Measurements from ENCODE around the gene CHST9.

CHST9 gene

DNA sequence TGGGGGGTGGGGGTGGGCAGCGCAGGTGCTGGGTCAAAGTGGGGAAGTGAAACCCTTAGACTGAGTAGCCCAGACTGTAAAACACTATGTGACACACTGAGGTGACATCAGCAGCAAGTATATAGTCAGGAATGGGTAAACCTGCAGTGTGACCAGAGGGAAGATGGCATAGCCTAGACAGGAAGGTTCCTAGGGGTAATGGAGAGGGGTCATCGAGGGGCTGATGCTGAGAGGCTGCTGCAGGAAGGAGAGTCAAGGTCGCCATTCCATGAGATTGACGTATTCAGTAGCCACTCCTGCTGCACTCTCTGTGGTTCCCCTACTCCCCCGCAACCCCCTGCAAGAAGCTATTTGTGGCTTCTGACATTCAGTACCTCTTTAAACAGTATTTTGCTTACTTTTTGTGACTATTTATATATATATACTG is 111.7 kb downstream of the CHST9 start:
- H3K27ac ChIP-seq = no peak overlapping the region
- H3K79me2 ChIP-seq (ENCODE audit: insufficient read depth, low read depth) = no peaks in the 10 kb centered on the region
- no peaks in the 10 kb centered on the region for H3K27me3 ChIP-seq (ENCODE audit: insufficient read depth, low read depth)
- H3K4me1 ChIP-seq (ENCODE audit: low read depth, poor library complexity, severe bottlenecking) = no peaks in the 10 kb centered on the region
- no peaks in the 10 kb centered on the region for H4K20me1 ChIP-seq (ENCODE audit: insufficient read depth)
- H2AFZ ChIP-seq (ENCODE audit: low read depth) = no peak overlapping the region
- no peaks in the 10 kb centered on the region for H3K36me3 ChIP-seq (ENCODE audit: insufficient read depth)
- H3K4me3 ChIP-seq (IDR thresholded peaks at IDR 0.05; ENCODE audit: insufficient read depth, low read depth, low read length) = no peak overlapping the region
- H3K4me2 ChIP-seq = no peak overlapping the region
- H3K9ac ChIP-seq = no peak overlapping the region
- TF ChIP-seq, protein P1, sequence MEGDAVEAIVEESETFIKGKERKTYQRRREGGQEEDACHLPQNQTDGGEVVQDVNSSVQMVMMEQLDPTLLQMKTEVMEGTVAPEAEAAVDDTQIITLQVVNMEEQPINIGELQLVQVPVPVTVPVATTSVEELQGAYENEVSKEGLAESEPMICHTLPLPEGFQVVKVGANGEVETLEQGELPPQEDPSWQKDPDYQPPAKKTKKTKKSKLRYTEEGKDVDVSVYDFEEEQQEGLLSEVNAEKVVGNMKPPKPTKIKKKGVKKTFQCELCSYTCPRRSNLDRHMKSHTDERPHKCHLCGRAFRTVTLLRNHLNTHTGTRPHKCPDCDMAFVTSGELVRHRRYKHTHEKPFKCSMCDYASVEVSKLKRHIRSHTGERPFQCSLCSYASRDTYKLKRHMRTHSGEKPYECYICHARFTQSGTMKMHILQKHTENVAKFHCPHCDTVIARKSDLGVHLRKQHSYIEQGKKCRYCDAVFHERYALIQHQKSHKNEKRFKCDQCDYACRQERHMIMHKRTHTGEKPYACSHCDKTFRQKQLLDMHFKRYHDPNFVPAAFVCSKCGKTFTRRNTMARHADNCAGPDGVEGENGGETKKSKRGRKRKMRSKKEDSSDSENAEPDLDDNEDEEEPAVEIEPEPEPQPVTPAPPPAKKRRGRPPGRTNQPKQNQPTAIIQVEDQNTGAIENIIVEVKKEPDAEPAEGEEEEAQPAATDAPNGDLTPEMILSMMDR (conservative IDR thresholded peaks at IDR 0.05; ENCODE audit: low read depth, low read length) = no peak

DNA sequence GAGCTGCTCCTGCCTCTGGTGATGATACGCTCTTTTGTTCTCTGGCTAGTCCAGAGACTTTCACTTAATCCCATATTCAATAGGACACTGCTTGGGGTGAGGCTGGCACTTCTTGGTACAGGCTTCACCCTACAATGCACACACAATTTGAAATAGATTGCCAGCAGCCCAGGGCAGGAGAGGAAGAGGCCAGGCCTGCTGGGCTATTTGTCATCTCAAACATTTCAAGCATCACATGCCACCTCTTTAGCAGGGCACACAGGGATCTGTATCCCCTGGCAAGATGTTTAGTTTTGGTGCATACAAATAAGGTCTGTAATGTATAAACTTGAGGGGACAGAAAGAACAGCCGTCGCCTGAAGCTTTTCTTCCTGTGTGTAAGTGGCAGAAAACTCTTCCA is 120.4 kb downstream of the CHST9 start:
- Histone ChIP-seq H3K27ac (no peak overlapping the region), H3K9ac (no peak overlapping the region), H2AFZ (ENCODE audit: low read depth) (no peak overlapping the region), H3K79me2 (ENCODE audit: insufficient read depth, low read depth) (no peaks in the 10 kb centered on the region), H3K36me3 (ENCODE audit: insufficient read depth) (no peaks in the 10 kb centered on the region), H3K4me3 (IDR thresholded peaks at IDR 0.05; ENCODE audit: insufficient read depth, low read depth, low read length) (no peak overlapping the region), H3K4me2 (no peak overlapping the region), H3K4me1 (ENCODE audit: low read depth, poor library complexity, severe bottlenecking) (no peaks in the 10 kb centered on the region), H3K27me3 (ENCODE audit: insufficient read depth, low read depth) (no peaks in the 10 kb centered on the region), H4K20me1 (ENCODE audit: insufficient read depth) (no peaks in the 10 kb centered on the region)
- TF ChIP-seq, protein P1 (conservative IDR thresholded peaks at IDR 0.05; ENCODE audit: low read depth, low read length) = no peak

DNA sequence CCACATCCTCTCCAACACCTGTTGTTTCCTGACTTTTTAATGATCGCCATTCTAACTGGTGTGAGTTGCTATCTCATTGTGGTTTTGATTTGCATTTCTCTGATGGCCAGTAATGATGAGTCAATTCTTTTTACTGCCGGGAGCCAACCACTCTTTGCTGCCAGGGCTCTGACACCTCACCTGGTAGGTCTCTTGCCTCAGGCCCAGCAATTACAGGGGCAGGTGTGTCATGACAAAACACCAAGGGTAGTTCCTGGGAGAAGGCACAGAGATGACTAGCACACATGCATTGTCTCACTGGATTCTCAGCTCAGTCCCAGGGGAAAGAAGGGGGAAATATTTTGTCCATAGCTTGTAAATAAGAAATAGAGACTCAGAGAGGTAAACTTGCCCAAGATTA is 122.3 kb downstream of the CHST9 start:
- Histone ChIP-seq H3K4me3 (IDR thresholded peaks at IDR 0.05; ENCODE audit: insufficient read depth, low read depth, low read length) (no peak overlapping the region), H3K27me3 (ENCODE audit: insufficient read depth, low read depth) (no peaks in the 10 kb centered on the region)
- TF ChIP-seq, protein P1 (conservative IDR thresholded peaks at IDR 0.05; ENCODE audit: low read depth, low read length) = no peak

DNA sequence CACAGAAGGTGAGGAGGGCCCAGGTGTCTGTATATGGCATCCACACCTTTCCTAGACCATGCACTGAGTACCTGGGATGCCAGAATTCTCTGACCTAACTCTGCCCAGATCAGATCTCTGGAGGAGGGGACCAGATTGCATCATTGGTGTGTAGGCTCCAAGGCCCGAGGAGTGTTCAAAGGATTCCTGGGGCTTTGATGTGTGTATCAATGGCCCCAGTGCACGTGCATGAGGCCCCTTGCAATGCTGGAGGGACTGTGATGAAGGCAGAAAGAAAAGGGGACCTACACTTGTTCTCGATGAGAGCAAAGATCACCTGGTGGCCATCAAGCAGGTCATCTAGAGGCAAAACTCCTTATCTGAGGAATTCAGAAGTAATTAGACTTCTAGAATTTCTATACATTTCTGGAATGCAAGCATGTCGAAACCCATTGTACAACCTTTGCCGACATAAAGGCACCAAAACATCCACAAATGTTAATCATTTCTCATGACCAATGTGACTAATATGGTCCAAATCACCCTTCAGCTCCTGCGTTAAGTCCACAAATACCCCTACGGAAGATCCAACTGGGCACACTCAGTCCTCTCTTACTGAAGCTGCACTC is 123.5 kb downstream of the CHST9 start:
- no peak overlapping the region for H3K27ac ChIP-seq

More for the DNA sequence above, 122.3 kb downstream of the CHST9 start:
- Histone ChIP-seq H2AFZ (ENCODE audit: low read depth) (no peak overlapping the region), H3K36me3 (ENCODE audit: insufficient read depth) (no peaks in the 10 kb centered on the region), H4K20me1 (ENCODE audit: insufficient read depth) (no peaks in the 10 kb centered on the region), H3K4me1 (ENCODE audit: low read depth, poor library complexity, severe bottlenecking) (no peaks in the 10 kb centered on the region), H3K27ac (no peak overlapping the region), H3K9ac (no peak overlapping the region), H3K4me2 (no peak overlapping the region), H3K79me2 (ENCODE audit: insufficient read depth, low read depth) (no peaks in the 10 kb centered on the region)

More for the DNA sequence above, 123.5 kb downstream of the CHST9 start:
- Histone ChIP-seq H3K4me2 (no peak overlapping the region), H3K27me3 (ENCODE audit: insufficient read depth, low read depth) (no peaks in the 10 kb centered on the region), H3K9ac (no peak overlapping the region), H3K79me2 (ENCODE audit: insufficient read depth, low read depth) (no peaks in the 10 kb centered on the region), H2AFZ (ENCODE audit: low read depth) (no peak overlapping the region), H3K4me1 (ENCODE audit: low read depth, poor library complexity, severe bottlenecking) (no peaks in the 10 kb centered on the region), H3K36me3 (ENCODE audit: insufficient read depth) (no peaks in the 10 kb centered on the region), H3K4me3 (IDR thresholded peaks at IDR 0.05; ENCODE audit: insufficient read depth, low read depth, low read length) (no peak overlapping the region), H4K20me1 (ENCODE audit: insufficient read depth) (no peaks in the 10 kb centered on the region)
- TF ChIP-seq, protein P1 (conservative IDR thresholded peaks at IDR 0.05; ENCODE audit: low read depth, low read length) = no peak
